ENCODE results near the gene CDC42. TPM values are rescaled to one million over a fixed set of nuclear protein-coding genes. Genes with fewer than 3 reads are reported as not detected.

CDC42 gene
- total RNA-seq, 4 donors from 2014 or later = 153 to 332 (median 228) TPM

GRCh38 chr1:22030057-22030456, 22.5 kb upstream of the CDC42 start:
- TF ChIP-seq, protein P1, sequence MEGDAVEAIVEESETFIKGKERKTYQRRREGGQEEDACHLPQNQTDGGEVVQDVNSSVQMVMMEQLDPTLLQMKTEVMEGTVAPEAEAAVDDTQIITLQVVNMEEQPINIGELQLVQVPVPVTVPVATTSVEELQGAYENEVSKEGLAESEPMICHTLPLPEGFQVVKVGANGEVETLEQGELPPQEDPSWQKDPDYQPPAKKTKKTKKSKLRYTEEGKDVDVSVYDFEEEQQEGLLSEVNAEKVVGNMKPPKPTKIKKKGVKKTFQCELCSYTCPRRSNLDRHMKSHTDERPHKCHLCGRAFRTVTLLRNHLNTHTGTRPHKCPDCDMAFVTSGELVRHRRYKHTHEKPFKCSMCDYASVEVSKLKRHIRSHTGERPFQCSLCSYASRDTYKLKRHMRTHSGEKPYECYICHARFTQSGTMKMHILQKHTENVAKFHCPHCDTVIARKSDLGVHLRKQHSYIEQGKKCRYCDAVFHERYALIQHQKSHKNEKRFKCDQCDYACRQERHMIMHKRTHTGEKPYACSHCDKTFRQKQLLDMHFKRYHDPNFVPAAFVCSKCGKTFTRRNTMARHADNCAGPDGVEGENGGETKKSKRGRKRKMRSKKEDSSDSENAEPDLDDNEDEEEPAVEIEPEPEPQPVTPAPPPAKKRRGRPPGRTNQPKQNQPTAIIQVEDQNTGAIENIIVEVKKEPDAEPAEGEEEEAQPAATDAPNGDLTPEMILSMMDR (IDR thresholded peaks at IDR 0.05; ENCODE audit: low read depth) = no peak

GRCh38 chr1:22030473-22030872, 22.0 kb upstream of the CDC42 start:
- TF ChIP-seq, protein P1 (IDR thresholded peaks at IDR 0.05; ENCODE audit: low read depth) = no peak

- TF ChIP-seq, protein P1 (IDR thresholded peaks at IDR 0.05; ENCODE audit: low read depth) = no peak
These were observed 21.1 kb upstream of the CDC42 start for GRCh38 chr1:22031214-22031962.

GRCh38 chr1:22037520-22037919, 15.0 kb upstream of the CDC42 start:
- TF ChIP-seq, protein P1 (IDR thresholded peaks at IDR 0.05; ENCODE audit: low read depth) = no peak

- TF ChIP-seq, protein P1 (IDR thresholded peaks at IDR 0.05; ENCODE audit: low read depth) = no peak
These were observed 14.5 kb upstream of the CDC42 start for GRCh38 chr1:22038036-22038435.

- TF ChIP-seq, protein P1 (IDR thresholded peaks at IDR 0.05; ENCODE audit: low read depth) = no peak
These were observed 12.8 kb upstream of the CDC42 start for GRCh38 chr1:22039594-22040285.

GRCh38 chr1:22040286-22040623, 12.3 kb upstream of the CDC42 start:
- TF ChIP-seq, protein P1 (IDR thresholded peaks at IDR 0.05; ENCODE audit: low read depth) = no peak
